ENCODE results near the gene ZNRF3. TPM values are rescaled to one million over a fixed set of nuclear protein-coding genes. Genes with fewer than 3 reads are reported as not detected.

The ZNRF3 gene
- polyA plus RNA-seq, 1 donor (not counting 4 experiments of a cell fraction or from before 2014, with no cell fraction given), result 2.6 TPM

- H3K9me1 ChIP-seq (ENCODE audit: control insufficient read depth, extremely low read depth, insufficient read depth, low read length), result no peaks in the 10 kb centered on the region
- H2AFZ ChIP-seq (ENCODE audit: control insufficient read depth, low read length), result no peak overlapping the region
Observed at GRCh38 chr22:29031227-29032011, 148.0 kb downstream of the ZNRF3 start.

GRCh38 chr22:29032014-29032475 is 148.7 kb downstream of the ZNRF3 start:
- dilution Hi-C loops (cut with MboI; ENCODE audit: extremely low pct_ligation_motif_present, low sequenced_read_pairs), result no loop called here
- Histone ChIP-seq H3K9me1 (ENCODE audit: control insufficient read depth, extremely low read depth, insufficient read depth, low read length) (no peaks in the 10 kb centered on the region), H3K4me3 (ENCODE audit: control insufficient read depth in 2 of 3, extremely low read depth in 1 of 3, insufficient read depth in 2 of 3, low read depth in 1 of 3, low read length in 3 of 3) (no peak overlapping the region), H3K9ac (ENCODE audit: control insufficient read depth, extremely low read depth, insufficient read depth, low read length) (no peak overlapping the region), H3K9me3 (ENCODE audit: control insufficient read depth, low read depth, low read length) (no peaks in the 10 kb centered on the region), H3K79me2 (ENCODE audit: control insufficient read depth, insufficient read depth, low read length) (no peaks in the 10 kb centered on the region), H3K27ac (ENCODE audit: control insufficient read depth, insufficient read depth, low read length) (no peak overlapping the region), H3K4me1 (ENCODE audit: control insufficient read depth, extremely low read depth, insufficient read depth, low read length) (peaks cover 25% of the 10 kb centered on the region), H3K4me2 (ENCODE audit: control insufficient read depth, extremely low read depth, insufficient read depth, low read depth, low read length) (no peak overlapping the region), H3K27me3 (ENCODE audit: control insufficient read depth, extremely low read depth, insufficient read depth, low read length) (no peaks in the 10 kb centered on the region), H4K20me1 (ENCODE audit: control insufficient read depth, extremely low read depth, insufficient read depth, low read length) (peaks cover 2% of the 10 kb centered on the region), H2AFZ (ENCODE audit: control insufficient read depth, low read length) (no peak overlapping the region), H3K36me3 (ENCODE audit: control insufficient read depth in 2 of 2, extremely low read depth in 1 of 2, insufficient read depth in 2 of 2, low read length in 2 of 2) (no peaks in the 10 kb centered on the region)
- no peak for FAIRE-seq
- no peak for DNase-seq (ENCODE audit: low read depth, low spot score)
- TF ChIP-seq CTCF (optimal IDR thresholded peaks at IDR 0.05 in 1 of 3, IDR thresholded peaks at IDR 0.05 in 1 of 3, conservative IDR thresholded peaks at IDR 0.05 in 1 of 3; ENCODE audit: extremely low read depth in 1 of 3, insufficient read depth in 2 of 3, low read length in 3 of 3) (no peak), EZH2 (IDR thresholded peaks at IDR 0.05; ENCODE audit: low read length) (no peak)

More at GRCh38 chr22:29031227-29032011, 148.0 kb downstream of the ZNRF3 start:
- peak overlapping the region; percentile 64 for H3K9ac ChIP-seq (ENCODE audit: control insufficient read depth, extremely low read depth, insufficient read depth, low read length)
- H3K4me1 ChIP-seq (ENCODE audit: control insufficient read depth, extremely low read depth, insufficient read depth, low read length), result peaks cover 25% of the 10 kb centered on the region
- H3K27me3 ChIP-seq (ENCODE audit: control insufficient read depth, extremely low read depth, insufficient read depth, low read length), result no peaks in the 10 kb centered on the region
- dilution Hi-C loops (cut with MboI; ENCODE audit: extremely low pct_ligation_motif_present, low sequenced_read_pairs), result no loop called here
- FAIRE-seq (no peak), DNase-seq (ENCODE audit: low read depth, low spot score) (no peak)
- no peaks in the 10 kb centered on the region for H3K9me3 ChIP-seq (ENCODE audit: control insufficient read depth, low read depth, low read length)
- peaks cover 2% of the 10 kb centered on the region for H4K20me1 ChIP-seq (ENCODE audit: control insufficient read depth, extremely low read depth, insufficient read depth, low read length)
- H3K79me2 ChIP-seq (ENCODE audit: control insufficient read depth, insufficient read depth, low read length), result no peaks in the 10 kb centered on the region
- H3K36me3 ChIP-seq (ENCODE audit: control insufficient read depth in 2 of 2, extremely low read depth in 1 of 2, insufficient read depth in 2 of 2, low read length in 2 of 2), result no peaks in the 10 kb centered on the region
- H3K27ac ChIP-seq (ENCODE audit: control insufficient read depth, insufficient read depth, low read length), result peak overlapping the region; percentile 57
- no peak for TF ChIP-seq EZH2 (IDR thresholded peaks at IDR 0.05; ENCODE audit: low read length)
- no peak for TF ChIP-seq CTCF (optimal IDR thresholded peaks at IDR 0.05 in 1 of 3, IDR thresholded peaks at IDR 0.05 in 1 of 3, conservative IDR thresholded peaks at IDR 0.05 in 1 of 3; ENCODE audit: extremely low read depth in 1 of 3, insufficient read depth in 2 of 3, low read length in 3 of 3)
- peak overlapping the region; percentile 60 for H3K4me2 ChIP-seq (ENCODE audit: control insufficient read depth, extremely low read depth, insufficient read depth, low read depth, low read length)
- peak overlapping the region in 1 of 3 experiments; percentile 60 for H3K4me3 ChIP-seq (ENCODE audit: control insufficient read depth in 2 of 3, extremely low read depth in 1 of 3, insufficient read depth in 2 of 3, low read depth in 1 of 3, low read length in 3 of 3)
